Endothelial cell of umbilical vein (primary cell): ENCODE results near the gene THBS4. TPM values are rescaled to one million over a fixed set of nuclear protein-coding genes. Genes with fewer than 3 reads are reported as not detected.

Source experiments
- BruUV-seq: library from RNA; stranded (reverse); fragments of 400-500 nt; replicated peaks from 2 replicates; lab custom pipeline; 2021; lab: Mats Ljungman, UMichigan
- CTCF ChIA-PET: fragments of 300-600, 350-600 bp; sonication (Branson Sonifier 250); formaldehyde crosslinking; loops from one replicate; lab custom pipeline; 2021; ENCODE audit warnings: antibody characterized with exemption, inconsistent platforms; lab: Charles Lee
- POLR2A ChIA-PET: fragments of 300-600, 350-600 bp; sonication (Branson Sonifier 250); formaldehyde crosslinking; loops from one replicate; lab custom pipeline; 2021; ENCODE audit warnings: antibody characterized with exemption, inconsistent platforms; lab: Charles Lee
- DNase-seq: peaks from one replicate; pipeline ENCODE4 v3.0.0-alpha.2; 2011; ENCODE audit warnings: low read depth, low spot score
- FAIRE-seq: peaks from 2 replicates; lab custom pipeline; 2011; peaks lifted over from hg19 to GRCh38; lab: Jason Lieb, UNC
- H2AFZ ChIP-seq: 2 replicates; pipeline ENCODE4 v1.6.0; 2012; ENCODE audit warnings: low read depth, low read length, control low read depth, inconsistent platforms
- H3K27ac ChIP-seq: 2 replicates; pipeline ENCODE4 v1.5.1; 2011; ENCODE audit warnings: low read depth, mild to moderate bottlenecking, control low read depth, low read length, moderate library complexity; ENCODE audit not compliant: insufficient read depth
- H3K27me3 ChIP-seq, 2 experiments: 2 replicates each; pipeline versions ENCODE4 v1.6.0 to v1.6.1; 2011; ENCODE audit warnings: low read length in 2 of 2, mixed read lengths in 1 of 2; ENCODE audit not compliant: control insufficient read depth in 2 of 2, insufficient read depth in 2 of 2
- H3K36me3 ChIP-seq, 2 experiments: 2 replicates in 1 of 2; 3 replicates in 1 of 2; pipeline ENCODE4 v1.5.1; 2011; ENCODE audit warnings: low read length in 2 of 2, mild to moderate bottlenecking in 1 of 2, moderate library complexity in 1 of 2; ENCODE audit not compliant: control insufficient read depth in 2 of 2, insufficient read depth in 2 of 2; ENCODE audit errors: extremely low read depth in 1 of 2
- H3K4me1 ChIP-seq: 3 replicates; pipeline ENCODE4 v1.5.1; 2011; ENCODE audit warnings: mild to moderate bottlenecking, low read length; ENCODE audit not compliant: control insufficient read depth, insufficient read depth; ENCODE audit errors: extremely low read depth
- H3K4me2 ChIP-seq: 2 replicates; pipeline ENCODE4 v1.6.1; 2011; ENCODE audit warnings: low read length, control low read depth, mixed read lengths; ENCODE audit not compliant: insufficient read depth
- H3K4me3 ChIP-seq, 3 experiments: fragments of 200-600 bp in 1 of 3; sonication (generic), shearing (Covaris generic) in 1 of 3; replicated peaks in 1 of 3; 2 replicates each; pipeline ENCODE4 v1.5.1; 2011 to 2016; ENCODE audit warnings: control low read depth in 3 of 3, low read length in 3 of 3, mild to moderate bottlenecking in 2 of 3, inconsistent platforms in 1 of 3, low read depth in 1 of 3, moderate library complexity in 1 of 3; ENCODE audit not compliant: insufficient read depth in 1 of 3
- H3K79me2 ChIP-seq: 2 replicates; pipeline ENCODE4 v1.6.0; 2012; ENCODE audit warnings: low read length, inconsistent platforms; ENCODE audit not compliant: control insufficient read depth, insufficient read depth
- H3K9ac ChIP-seq: replicated peaks from 2 replicates; pipeline ENCODE3; 2011; ENCODE audit warnings: low read length, control low read depth; ENCODE audit not compliant: insufficient read depth; ENCODE audit errors: extremely low read depth
- H3K9me1 ChIP-seq: replicated peaks from 3 replicates; pipeline ENCODE4 v1.6.0; 2011; ENCODE audit warnings: mild to moderate bottlenecking, low read length; ENCODE audit not compliant: control insufficient read depth, insufficient read depth; ENCODE audit errors: extremely low read depth
- H3K9me3 ChIP-seq: replicated peaks from 2 replicates; pipeline ENCODE4 v1.5.1; 2012; ENCODE audit warnings: low read length, inconsistent platforms; ENCODE audit not compliant: control insufficient read depth, insufficient read depth
- H4K20me1 ChIP-seq: replicated peaks from 2 replicates; pipeline ENCODE3; 2011; ENCODE audit warnings: mild to moderate bottlenecking, low read length; ENCODE audit not compliant: control insufficient read depth, insufficient read depth; ENCODE audit errors: extremely low read depth
- CTCF ChIP-seq, 2 donors: IDR thresholded peaks; 1 replicate in 1 of 2; 2 replicates in 1 of 2; pipeline ENCODE4 v1.5.1; 2011; ENCODE audit warnings: low read length in 2 of 2, mild to moderate bottlenecking in 2 of 2, moderate library complexity in 2 of 2, control low read depth in 1 of 2, inconsistent platforms in 1 of 2, low read depth in 1 of 2; ENCODE audit not compliant: insufficient read depth in 1 of 2; ENCODE audit errors: extremely low read depth in 1 of 2
- EZH2 ChIP-seq: IDR thresholded peaks from 2 replicates; pipeline ENCODE4 v1.6.1; 2012; ENCODE audit warnings: borderline replicate concordance, low read depth, mild to moderate bottlenecking, moderate library complexity, low read length, inconsistent platforms; ENCODE audit not compliant: severe bottlenecking
- FOS ChIP-seq: IDR thresholded peaks from 2 replicates; pipeline ENCODE4 v1.6.1; 2011; ENCODE audit warnings: mild to moderate bottlenecking, low read length, moderate library complexity, borderline replicate concordance; ENCODE audit not compliant: insufficient read depth
- GATA2 ChIP-seq: IDR thresholded peaks from 2 replicates; pipeline ENCODE4 v1.7.0; 2011; ENCODE audit warnings: low read depth, mild to moderate bottlenecking, moderate library complexity, mixed read lengths, low read length; ENCODE audit not compliant: insufficient read length, insufficient read depth
- JUN ChIP-seq: IDR thresholded peaks from 2 replicates; pipeline ENCODE4 v1.6.1; 2011; ENCODE audit warnings: borderline replicate concordance, low read depth; ENCODE audit not compliant: insufficient read length, insufficient read depth
- MAX ChIP-seq: IDR thresholded peaks from 2 replicates; pipeline ENCODE4 v1.6.1; 2011; ENCODE audit not compliant: insufficient read depth, insufficient read length
- MYC ChIP-seq: IDR thresholded peaks from one replicate; pipeline ENCODE4 v1.6.1; 2011; ENCODE audit warnings: mild to moderate bottlenecking, low read depth, low read length
- POLR2A ChIP-seq: IDR thresholded peaks from 2 replicates; pipeline ENCODE4 v1.6.1; 2012; ENCODE audit warnings: low read depth, mild to moderate bottlenecking, control low read depth, low read length
- POLR2AphosphoS5 ChIP-seq: IDR thresholded peaks from 2 replicates; pipeline ENCODE4 v1.6.1; 2012; ENCODE audit warnings: low read depth, mild to moderate bottlenecking, control low read depth, low read length, moderate library complexity; ENCODE audit not compliant: insufficient read depth
- dilution Hi-C: fragments of 300-500 bp; cut with MboI; formaldehyde crosslinking; loops from one replicate; pipeline ENCODE4 v1.15.0; 2019; ENCODE audit warnings: low sequenced_read_pairs; ENCODE audit not compliant: extremely low pct_ligation_motif_present
- intact Hi-C: fragments of 100-400 bp; cut with micrococcal nuclease; formaldehyde crosslinking; loops from one replicate; pipeline ENCODE4 v1.10.0; 2022
- polyA plus RNA-seq, 4 experiments: library from polyadenylated mRNA; depleted of rRNA in 3 of 4; stranded (reverse) in 3 of 4; unstranded in 1 of 4; fragments of >200 nt; gene quantifications; 2 replicates each; pipeline versions ENCODE4 v1.2.1 to v1.2.3, GENCODE V29; 2011 to 2012; ENCODE audit warnings: missing spikeins in 1 of 4
- total RNA-seq: library from RNA; stranded (reverse); gene quantifications from 2 replicates; pipeline ENCODE4 v1.2.3, GENCODE V29; 2021

The THBS4 gene
- total and polyA plus RNA-seq, 2 donors (not counting 3 experiments of a cell fraction or from before 2014, with no cell fraction given) = not detected

- DNase-seq (no peak), FAIRE-seq (no peak)
- Histone ChIP-seq H3K27ac (no peak overlapping the region), H3K4me1 (no peaks in the 10 kb centered on the region), H3K9ac (no peak overlapping the region), H2AFZ (no peak overlapping the region), H3K79me2 (no peaks in the 10 kb centered on the region), H3K9me1 (no peaks in the 10 kb centered on the region), H3K4me2 (no peak overlapping the region), H3K27me3 (no peaks in the 10 kb centered on the region), H4K20me1 (no peaks in the 10 kb centered on the region), H3K4me3 (no peak overlapping the region), H3K9me3 (no peaks in the 10 kb centered on the region), H3K36me3 (no peaks in the 10 kb centered on the region)
- no peak for TF ChIP-seq POLR2AphosphoS5
- no peak for TF ChIP-seq CTCF (IDR thresholded peaks at IDR 0.05; ENCODE audit: extremely low read depth in 1 of 2, insufficient read depth in 1 of 2, low read depth in 1 of 2, low read length in 2 of 2)
- TF ChIP-seq MYC = no peak
- no peak for TF ChIP-seq EZH2
- TF ChIP-seq GATA2 = no peak
- no peak for TF ChIP-seq POLR2A
- no peak for TF ChIP-seq FOS
- TF ChIP-seq MAX = no peak
- TF ChIP-seq JUN = no peak
- intact Hi-C loops = loop anchor here (2.0 to 10.0 kb wide), 5 partner anchors 165 to 1102 kb away; partner anchors contain the start of genes SERINC5 and ZFYVE16
- ChIA-PET POLR2A (no interaction called here), CTCF (interaction anchor here (0.7 to 10.2 kb wide), 13 partner anchors 9 to 580 kb away, joined by 3 to 460 read pairs (median 6); no protein-coding TSS in a partner anchor)
- dilution Hi-C loops = no loop called here
- BruUV-seq = no TSS peak
These were observed 57.4 kb downstream of the THBS4 start for GRCh38 chr5:80092486-80093107.
